ENCODE results near the gene CD34. TPM values are rescaled to one million over a fixed set of nuclear protein-coding genes. Genes with fewer than 3 reads are reported as not detected.

The CD34 gene
- total RNA-seq, 1 experiment from 2014 or later, result 0.35 TPM

- Histone ChIP-seq H3K9ac (ENCODE audit: extremely low read depth, insufficient read length, low read length) (no peak overlapping the region), H3K79me2 (ENCODE audit: insufficient read depth, low read length) (no peaks in the 10 kb centered on the region), H3K27me3 (ENCODE audit: insufficient read depth, low read length) (no peaks in the 10 kb centered on the region), H2BK120ac (ENCODE audit: low read depth, low read length, poor library complexity, severe bottlenecking) (no peak overlapping the region), H4K8ac (replicated peaks; ENCODE audit: insufficient read length, low read depth, low read length) (no peak overlapping the region), H2BK15ac (ENCODE audit: low read depth, low read length) (no peak overlapping the region), H3K79me1 (ENCODE audit: insufficient read depth, low read depth, low read length, poor library complexity, severe bottlenecking) (no peaks in the 10 kb centered on the region), H4K5ac (ENCODE audit: insufficient read length, low read depth, low read length) (no peak overlapping the region), H2AFZ (ENCODE audit: low read length) (no peak overlapping the region), H2BK5ac (ENCODE audit: insufficient read length, low read length) (no peak overlapping the region), H3K9me3 (ENCODE audit: control insufficient read depth, low read depth, low read length) (no peaks in the 10 kb centered on the region), H2AK5ac (ENCODE audit: insufficient read length, low read length) (no peak overlapping the region), H3K18ac (ENCODE audit: insufficient read length, low read depth, low read length) (no peak overlapping the region), H3K23ac (ENCODE audit: insufficient read length, low read depth, low read length) (no peak overlapping the region), H3K4me2 (ENCODE audit: insufficient read depth, insufficient read length, low read length) (no peak overlapping the region), H2BK12ac (ENCODE audit: insufficient read length, low read depth, low read length) (no peak overlapping the region), H3T11ph (ENCODE audit: low read length) (no peak overlapping the region), H4K91ac (ENCODE audit: insufficient read length, low read depth, low read length) (no peak overlapping the region), H3K56ac (ENCODE audit: insufficient read length, low read depth, low read length) (no peak overlapping the region), H2BK20ac (ENCODE audit: low read depth, low read length, poor library complexity, severe bottlenecking) (no peak overlapping the region), H3K23me2 (ENCODE audit: insufficient read length, low read depth, low read length, poor library complexity, severe bottlenecking) (no peaks in the 10 kb centered on the region), H3K4ac (ENCODE audit: low read depth, low read length) (no peak overlapping the region), H3K27ac (ENCODE audit: insufficient read length, low read depth, low read length) (no peak overlapping the region), H3K14ac (ENCODE audit: insufficient read depth, low read length) (no peak overlapping the region), H3K4me1 (ENCODE audit: insufficient read depth, low read length) (no peaks in the 10 kb centered on the region), H4K20me1 (ENCODE audit: control insufficient read depth, insufficient read depth, insufficient read length) (no peaks in the 10 kb centered on the region)
- TF ChIP-seq, protein P1, sequence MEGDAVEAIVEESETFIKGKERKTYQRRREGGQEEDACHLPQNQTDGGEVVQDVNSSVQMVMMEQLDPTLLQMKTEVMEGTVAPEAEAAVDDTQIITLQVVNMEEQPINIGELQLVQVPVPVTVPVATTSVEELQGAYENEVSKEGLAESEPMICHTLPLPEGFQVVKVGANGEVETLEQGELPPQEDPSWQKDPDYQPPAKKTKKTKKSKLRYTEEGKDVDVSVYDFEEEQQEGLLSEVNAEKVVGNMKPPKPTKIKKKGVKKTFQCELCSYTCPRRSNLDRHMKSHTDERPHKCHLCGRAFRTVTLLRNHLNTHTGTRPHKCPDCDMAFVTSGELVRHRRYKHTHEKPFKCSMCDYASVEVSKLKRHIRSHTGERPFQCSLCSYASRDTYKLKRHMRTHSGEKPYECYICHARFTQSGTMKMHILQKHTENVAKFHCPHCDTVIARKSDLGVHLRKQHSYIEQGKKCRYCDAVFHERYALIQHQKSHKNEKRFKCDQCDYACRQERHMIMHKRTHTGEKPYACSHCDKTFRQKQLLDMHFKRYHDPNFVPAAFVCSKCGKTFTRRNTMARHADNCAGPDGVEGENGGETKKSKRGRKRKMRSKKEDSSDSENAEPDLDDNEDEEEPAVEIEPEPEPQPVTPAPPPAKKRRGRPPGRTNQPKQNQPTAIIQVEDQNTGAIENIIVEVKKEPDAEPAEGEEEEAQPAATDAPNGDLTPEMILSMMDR (conservative IDR thresholded peaks at IDR 0.05), result no peak
- WGBS (ENCODE audit: extremely low coverage, insufficient read length, low lambda C conversion rate), result no CpG with 5 or more reads among the region's 5 CpGs
- no peak overlapping the region for H3K27ac Mint-ChIP-seq
- 0 out of 2 replicates have a peak, but pooled peaks cover 3% of the 10 kb centered on the region for H3K27me3 Mint-ChIP-seq (ENCODE audit: low read depth)
- H3K9me3 Mint-ChIP-seq, result no peaks in the 10 kb centered on the region
- no peaks in the 10 kb centered on the region for H3K36me3 Mint-ChIP-seq (ENCODE audit: insufficient read depth in 1 of 3, low read depth in 3 of 3)
- no peak overlapping the region for H3K4me3 Mint-ChIP-seq
- DNase-seq, result no peak
- peaks cover 2 to 8% of the 10 kb centered on the region in 2 experiments; a peak in 3 of 4 replicates for H3K4me1 Mint-ChIP-seq
Measured at GRCh38 chr1:207902566-207902965, 8.4 kb downstream of the CD34 start.

Measured in H9 (cell line).